ENCODE measurements around the gene DAB2IP.
"Not testable (repeated sequence)": the region's sequence is repeated elsewhere in the genome, so short reads cannot be mapped to it uniquely, and the experiment has no call there.

Gene DAB2IP

GRCh38 chr9:121780177-121781040 is 129.0 kb downstream of the DAB2IP start:
- DNase-seq: no peak

DNA sequence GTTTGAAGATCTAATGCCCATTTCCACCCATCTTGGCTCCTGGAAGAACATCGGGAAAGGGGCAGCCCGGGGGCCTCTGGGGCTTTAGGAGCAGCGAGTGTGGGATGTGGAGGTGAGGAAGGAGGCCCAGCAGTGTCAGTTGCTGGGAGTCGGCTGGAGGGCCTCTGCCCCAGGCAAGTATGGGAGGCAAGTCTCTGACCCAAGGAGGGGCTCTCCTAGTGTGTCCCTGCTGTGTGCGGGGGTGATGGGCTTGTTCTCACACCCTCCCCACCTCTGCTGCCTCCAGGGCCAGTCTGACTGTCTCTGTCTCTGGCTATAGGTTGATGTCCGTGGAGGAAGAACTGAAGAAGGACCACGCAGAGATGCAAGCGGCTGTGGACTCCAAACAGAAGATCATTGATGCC is 129.7 kb downstream of the DAB2IP start:
- DNase-seq: no peak

DNA sequence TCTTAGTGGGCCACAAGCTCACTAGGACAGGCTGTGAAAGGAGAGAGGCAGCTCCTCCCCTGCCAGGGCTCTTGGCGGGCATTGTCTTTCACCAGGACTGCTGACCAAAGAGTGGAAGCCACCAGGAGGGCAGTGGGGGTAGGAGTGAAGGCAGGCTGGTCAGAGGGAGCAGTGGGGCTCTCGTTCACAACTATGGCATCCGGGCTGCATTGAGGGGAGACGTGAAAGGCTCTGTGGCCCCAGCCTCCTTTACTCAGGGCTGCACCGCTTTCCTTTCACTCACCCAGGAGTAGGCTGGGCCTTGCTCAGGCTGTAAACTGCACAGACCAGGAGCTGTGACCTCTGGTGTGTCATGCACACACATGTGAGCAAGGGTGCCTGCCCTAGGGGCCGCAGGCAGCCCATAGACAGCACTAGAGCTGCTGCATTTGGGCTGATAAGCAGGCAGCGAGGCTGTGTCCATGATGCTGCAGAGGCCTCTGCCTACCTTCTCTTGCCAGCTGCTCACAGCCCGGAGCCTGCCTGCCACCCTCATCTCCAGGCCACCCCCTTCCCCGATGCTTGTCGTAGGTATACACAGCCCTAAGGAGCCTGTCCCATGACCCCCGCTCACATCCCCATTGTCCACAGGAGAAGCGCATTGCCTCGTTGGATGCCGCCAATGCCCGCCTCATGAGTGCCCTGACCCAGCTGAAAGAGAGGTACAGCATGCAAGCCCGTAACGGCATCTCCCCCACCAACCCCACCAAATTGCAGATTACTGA is 130.4 kb downstream of the DAB2IP start:
- DNase-seq: no peak

GRCh38 chr9:121782514-121783110 is 131.2 kb downstream of the DAB2IP start:
- no peak for DNase-seq

GRCh38 chr9:121783111-121783510 is 131.7 kb downstream of the DAB2IP start:
- no peak for DNase-seq

GRCh38 chr9:121783521-121784507 is 132.4 kb downstream of the DAB2IP start:
- DNase-seq: no peak

GRCh38 chr9:121784731-121785411 is 133.4 kb downstream of the DAB2IP start:
- no peak for DNase-seq

- no peak for DNase-seq
Measured at GRCh38 chr9:121785673-121786542, 134.5 kb downstream of the DAB2IP start.

- DNase-seq: no peak
Measured at GRCh38 chr9:121786543-121786948, 135.1 kb downstream of the DAB2IP start.

GRCh38 chr9:121786998-121787422 is 135.6 kb downstream of the DAB2IP start:
- DNase-seq: no peak

GRCh38 chr9:121788686-121789366 is 137.4 kb downstream of the DAB2IP start:
- no peak for DNase-seq

GRCh38 chr9:121790841-121791240 is 139.4 kb downstream of the DAB2IP start:
- no peak for DNase-seq

GRCh38 chr9:121792476-121792875 is 141.0 kb downstream of the DAB2IP start:
- not testable (repeated sequence) for DNase-seq

DNA sequence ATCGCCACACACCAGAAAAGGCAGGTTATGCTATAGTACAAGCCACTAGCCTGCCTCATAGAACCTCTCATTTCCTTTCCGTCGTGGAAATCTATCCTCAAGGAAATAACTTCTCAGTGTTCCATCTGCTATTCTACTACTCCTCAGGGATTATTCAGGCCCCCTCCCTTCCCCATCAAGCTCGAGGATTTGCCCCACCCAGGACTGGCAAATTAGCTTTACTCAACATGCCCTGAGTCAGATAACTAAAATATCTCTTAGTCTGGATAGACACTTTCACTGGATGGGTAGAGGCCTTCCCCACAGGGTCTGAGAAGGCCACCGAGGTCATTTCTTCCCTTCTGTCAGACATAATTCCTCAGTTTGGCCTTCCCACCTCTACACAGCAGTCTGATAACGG is 142.9 kb downstream of the DAB2IP start:
- DNase-seq: not testable (repeated sequence)

GRCh38 chr9:121797081-121797480 is 145.6 kb downstream of the DAB2IP start:
- no peak for DNase-seq

- DNase-seq: no peak
Measured at GRCh38 chr9:121798941-121799340, 147.5 kb downstream of the DAB2IP start.

GRCh38 chr9:121800376-121800775 is 148.9 kb downstream of the DAB2IP start:
- no peak for DNase-seq

- DNase-seq: no peak
Measured at GRCh38 chr9:121801579-121801978, 150.1 kb downstream of the DAB2IP start.

GRCh38 chr9:121802753-121803152 is 151.3 kb downstream of the DAB2IP start:
- DNase-seq: no peak
